A549 treated with GW870086 at 1 μM for 4 hours (cell line): ENCODE measurements around the gene CHPF2. TPM values are rescaled to one million over a fixed set of nuclear protein-coding genes. Genes with fewer than 3 reads are reported as not detected.

Source experiments
- total RNA-seq: library from RNA; stranded (reverse); fragments of 200-300 nt; extraction: Qiagen RNA extraction; gene quantifications from 5 replicates; pipeline ENCODE4 v1.2.3, GENCODE V29; 2022; ENCODE audit warnings: low read depth

CHPF2 gene, protein sequence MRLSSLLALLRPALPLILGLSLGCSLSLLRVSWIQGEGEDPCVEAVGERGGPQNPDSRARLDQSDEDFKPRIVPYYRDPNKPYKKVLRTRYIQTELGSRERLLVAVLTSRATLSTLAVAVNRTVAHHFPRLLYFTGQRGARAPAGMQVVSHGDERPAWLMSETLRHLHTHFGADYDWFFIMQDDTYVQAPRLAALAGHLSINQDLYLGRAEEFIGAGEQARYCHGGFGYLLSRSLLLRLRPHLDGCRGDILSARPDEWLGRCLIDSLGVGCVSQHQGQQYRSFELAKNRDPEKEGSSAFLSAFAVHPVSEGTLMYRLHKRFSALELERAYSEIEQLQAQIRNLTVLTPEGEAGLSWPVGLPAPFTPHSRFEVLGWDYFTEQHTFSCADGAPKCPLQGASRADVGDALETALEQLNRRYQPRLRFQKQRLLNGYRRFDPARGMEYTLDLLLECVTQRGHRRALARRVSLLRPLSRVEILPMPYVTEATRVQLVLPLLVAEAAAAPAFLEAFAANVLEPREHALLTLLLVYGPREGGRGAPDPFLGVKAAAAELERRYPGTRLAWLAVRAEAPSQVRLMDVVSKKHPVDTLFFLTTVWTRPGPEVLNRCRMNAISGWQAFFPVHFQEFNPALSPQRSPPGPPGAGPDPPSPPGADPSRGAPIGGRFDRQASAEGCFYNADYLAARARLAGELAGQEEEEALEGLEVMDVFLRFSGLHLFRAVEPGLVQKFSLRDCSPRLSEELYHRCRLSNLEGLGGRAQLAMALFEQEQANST
- total RNA-seq: 38.4 to 50.0 TPM (median 45.5 TPM) in 5 replicates

DNA sequence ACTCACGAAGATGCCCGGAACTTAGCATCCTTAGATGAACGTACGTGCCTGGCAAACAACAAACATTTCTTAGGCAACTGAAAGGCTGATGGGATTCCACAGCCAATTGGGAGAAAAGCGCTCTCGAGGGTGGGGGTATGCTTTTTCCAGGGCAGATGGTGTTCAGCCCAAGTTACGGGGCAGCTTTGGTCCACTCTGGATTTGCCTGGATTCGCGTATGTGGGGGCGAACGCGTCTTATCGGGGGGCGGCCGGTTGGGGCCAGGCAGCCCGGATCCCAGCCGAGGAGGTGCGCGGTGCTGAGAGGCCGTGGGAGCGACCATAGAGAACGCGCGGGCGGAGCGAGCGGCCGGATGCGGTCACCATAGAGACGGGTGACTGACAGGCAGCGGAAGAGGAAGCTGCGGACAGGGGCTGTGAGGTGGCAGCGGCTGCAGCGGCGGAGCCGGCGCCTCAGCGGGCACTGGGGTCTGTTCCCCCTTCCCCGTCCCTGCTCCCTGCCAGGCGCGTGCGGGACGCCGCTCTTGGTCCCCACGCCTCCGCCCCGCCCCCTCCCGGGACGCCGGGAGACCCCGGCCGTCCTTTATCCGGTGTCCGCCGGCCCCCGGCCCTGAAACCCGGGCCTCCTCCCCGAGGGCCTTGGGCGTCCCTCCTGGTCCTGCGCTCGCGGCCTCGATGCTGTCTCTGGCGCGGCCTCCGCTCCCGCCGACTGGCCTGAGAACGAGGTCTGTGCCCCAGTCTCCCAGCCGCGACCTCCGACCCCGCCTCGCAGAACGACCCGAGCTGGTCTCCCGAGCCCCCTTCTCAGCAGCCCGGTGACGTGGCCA lies at the start of gene CHPF2:
CHPF2 (plus strand) TSS at position 393 of the 826 bp plus-strand sequence. CDS start 1,529 bp downstream, outside the sequence.

DNA sequence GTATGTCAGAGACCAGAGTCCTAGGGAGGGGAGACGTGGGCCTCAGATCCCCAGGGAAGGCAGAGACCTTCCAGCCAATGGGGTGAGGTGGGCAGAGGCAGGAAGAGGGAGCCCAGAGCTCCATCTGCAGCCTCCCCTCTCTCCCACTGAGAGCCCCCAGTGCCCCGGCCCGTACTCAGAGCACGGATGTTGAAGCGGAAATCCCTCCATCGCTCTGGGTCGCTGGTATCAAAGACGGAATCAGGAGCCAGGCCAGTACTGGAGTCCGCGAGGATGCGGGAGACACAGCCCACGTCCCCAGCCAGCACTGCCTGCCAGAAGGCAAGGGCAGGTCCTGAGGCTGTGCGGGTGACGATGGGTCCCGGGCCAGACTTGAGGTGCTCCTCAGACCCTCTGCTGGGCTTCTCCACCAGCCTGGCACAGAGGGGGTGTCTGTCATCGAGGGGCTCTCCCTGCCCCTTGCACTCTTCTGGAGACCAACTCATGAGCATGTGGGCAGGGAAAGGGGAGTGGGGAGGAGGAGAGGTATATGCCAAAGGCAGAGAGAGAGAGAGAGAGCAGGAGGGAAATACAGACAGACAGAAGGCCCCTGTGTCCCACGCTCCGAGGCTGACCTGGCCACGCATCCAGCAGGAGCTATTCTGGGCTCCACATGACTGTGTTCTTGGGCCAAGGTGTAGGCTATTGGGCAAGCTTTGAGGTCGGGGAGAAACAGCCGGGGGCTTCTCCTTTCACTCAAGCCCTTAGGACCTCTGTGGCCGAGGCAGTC lies 45.5 kb upstream of the CHPF2 start, which contains the start of gene ASB10:
ASB10 (minus strand) TSS at position 611 of the 769 bp plus-strand sequence; CDS start at position 491, 120 bp downstream.

DNA sequence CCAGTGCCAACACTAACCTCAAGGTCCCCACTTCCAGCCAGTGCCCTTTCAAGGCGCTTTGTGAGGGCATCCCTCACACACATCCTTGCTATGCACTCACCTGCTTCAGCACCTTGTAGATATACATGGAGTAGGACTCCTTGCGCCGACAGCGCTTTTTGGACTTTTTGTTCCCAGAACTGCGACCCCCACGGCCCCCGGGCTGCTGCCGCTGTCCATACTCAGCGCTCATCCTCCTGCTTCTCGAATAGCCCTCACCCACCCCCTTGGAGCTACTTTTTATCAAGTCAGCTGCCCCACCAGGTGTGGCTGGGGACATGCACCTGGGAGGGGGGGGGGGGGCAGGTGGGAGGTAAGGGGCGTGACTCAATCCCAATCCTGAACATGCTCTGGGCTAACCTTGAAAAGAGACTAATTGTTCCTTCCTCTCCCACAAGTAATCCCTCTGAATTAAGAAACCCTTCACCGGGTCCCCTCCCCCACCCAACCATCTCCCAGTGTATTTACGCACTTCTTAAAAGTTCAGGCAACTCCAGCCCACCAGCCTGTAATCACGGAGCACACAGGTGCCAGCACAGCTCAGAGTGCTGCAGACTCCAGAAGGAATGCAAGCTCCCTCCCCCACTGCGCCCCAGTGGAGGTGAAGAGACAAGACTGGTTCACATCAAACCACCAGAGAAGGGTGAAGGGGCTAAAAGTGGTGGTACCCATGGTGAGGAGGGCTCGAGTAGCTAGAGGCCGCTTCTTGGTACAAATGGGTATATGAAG lies 22.0 kb upstream of the CHPF2 start, which contains the start of gene H2BK1:
H2BK1 (minus strand) TSS at position 402 of the 768 bp plus-strand sequence; CDS start at position 232, 170 bp downstream.

DNA sequence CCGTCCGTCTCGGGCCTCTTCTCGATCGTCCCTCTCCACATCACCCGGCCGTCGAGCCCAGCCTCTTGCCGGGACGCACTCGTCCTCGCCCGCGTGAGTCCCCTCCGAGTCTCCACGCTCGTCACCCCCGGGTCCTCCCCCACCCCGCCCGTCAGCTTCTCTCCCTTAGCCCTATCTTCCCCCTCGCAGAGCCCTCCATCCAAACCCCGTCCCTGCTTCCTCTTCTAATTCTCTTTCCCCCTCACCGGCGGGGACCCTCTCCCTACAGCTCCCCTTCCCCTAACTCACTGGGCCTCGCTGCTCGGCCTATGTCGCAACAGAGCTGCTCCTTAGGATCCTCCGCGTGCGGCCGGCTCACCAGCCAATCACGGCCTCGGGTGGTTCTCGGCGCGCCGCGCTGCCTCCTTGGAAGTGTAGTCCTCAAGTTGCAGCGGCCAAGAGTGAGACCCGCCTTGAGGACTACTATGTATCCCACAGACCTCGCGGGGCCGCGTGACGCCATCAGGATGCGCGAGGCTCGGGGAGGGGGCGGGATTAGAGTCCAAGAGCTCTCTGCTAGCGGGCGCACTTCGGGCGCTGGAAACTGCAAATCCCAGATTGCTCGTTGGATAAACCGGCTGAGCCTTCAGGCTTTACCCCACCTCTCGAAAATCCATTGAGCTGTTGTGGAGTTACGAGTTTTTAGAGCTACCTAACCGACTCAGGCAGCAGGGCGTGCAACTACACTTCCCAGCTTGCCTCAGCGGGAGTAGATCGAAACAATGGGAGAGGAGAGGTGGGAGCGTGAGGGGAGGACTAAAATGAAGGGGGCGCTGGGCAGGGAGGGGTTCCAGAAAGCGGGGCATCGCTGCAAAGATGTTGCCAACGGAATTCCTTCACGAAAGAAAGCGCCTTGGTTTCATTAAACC lies 5.2 kb upstream of the CHPF2 start, which contains the start of gene ABCF2:
ABCF2 (minus strand) TSS at position 331 of the 908 bp plus-strand sequence. CDS start 747 bp downstream, outside the sequence.

DNA sequence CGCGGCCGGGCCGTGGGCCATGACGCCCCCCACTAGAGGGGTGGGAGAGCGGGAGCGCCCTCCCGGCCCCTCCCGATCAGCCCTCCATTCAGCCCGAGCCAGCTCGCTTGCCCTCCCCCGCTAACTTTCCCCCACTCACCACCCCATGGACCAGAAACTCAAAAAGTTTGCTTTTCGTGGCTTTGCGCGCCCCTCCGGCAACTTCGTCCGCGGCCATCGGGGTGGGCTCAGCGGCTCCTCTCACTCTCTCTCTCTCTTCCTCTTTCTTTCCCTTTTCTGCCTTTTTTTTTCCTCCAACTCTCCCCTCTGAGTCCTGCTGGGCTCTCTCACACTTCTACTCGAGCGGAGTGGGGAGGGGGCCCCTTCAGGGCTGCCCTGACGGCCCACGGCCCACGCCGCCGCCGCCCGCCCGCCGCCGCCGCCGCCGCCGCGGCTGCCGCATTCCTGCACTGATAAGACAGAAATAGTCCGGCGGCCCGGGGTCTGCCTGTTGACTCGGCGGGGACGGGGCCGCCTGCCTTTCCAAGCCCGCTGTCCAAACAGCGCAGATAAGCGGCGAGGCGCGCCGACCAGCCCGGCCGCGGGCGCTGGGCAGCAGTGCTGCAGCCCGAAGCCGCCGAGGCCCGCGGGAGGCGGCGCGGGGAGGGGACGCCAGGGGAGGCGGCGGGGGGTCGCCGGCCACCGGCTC lies 16.2 kb downstream of the CHPF2 start, which contains the start of gene SMARCD3:
SMARCD3 (minus strand) TSS at position 349 of the 688 bp plus-strand sequence; CDS start at position 217, 132 bp downstream.

Other genes starting within 250 kb of the CHPF2 start
- 0.35 to 1.2 TPM (median 0.53 TPM) in 5 replicates for gene NOS3, start 241.5 kb upstream of the CHPF2 start, total RNA-seq
- gene ATG9B, start 208.0 kb upstream of the CHPF2 start, total RNA-seq: 0.31 to 1.3 TPM (median 0.58 TPM) in 5 replicates
- 36.6 to 51.9 TPM (median 46.2 TPM) in 5 replicates for gene ABCB8, start 204.0 kb upstream of the CHPF2 start, total RNA-seq
- gene ASIC3, start 184.0 kb upstream of the CHPF2 start, total RNA-seq: 5.6 to 10.8 TPM (median 9.7 TPM) in 5 replicates
- 32.6 to 35.3 TPM (median 35.2 TPM) in 5 replicates for gene CDK5, start 174.6 kb upstream of the CHPF2 start, total RNA-seq
- gene SLC4A2, start 172.9 kb upstream of the CHPF2 start, total RNA-seq: 198 to 288 TPM (median 268 TPM) in 5 replicates
- gene FASTK, start 151.7 kb upstream of the CHPF2 start, total RNA-seq: 53.2 to 74.2 TPM (median 74.0 TPM) in 5 replicates
- 34.0 to 56.4 TPM (median 54.1 TPM) in 5 replicates for gene TMUB1, start 149.0 kb upstream of the CHPF2 start, total RNA-seq
- gene AGAP3, start 146.0 kb upstream of the CHPF2 start, total RNA-seq: 48.5 to 63.7 TPM (median 58.1 TPM) in 5 replicates
- gene GBX1, start 64.8 kb upstream of the CHPF2 start, total RNA-seq: 0.26 TPM in 1 of 5 replicates, not detected in the others
- gene ASB10, start 45.2 kb upstream of the CHPF2 start, total RNA-seq: not detected in 5 replicates
- gene H2BK1, start 22.0 kb upstream of the CHPF2 start, total RNA-seq: not detected in 5 replicates
- gene ABCF2, start 5.3 kb upstream of the CHPF2 start, total RNA-seq: 61.3 to 66.0 TPM (median 62.7 TPM) in 5 replicates
- 9.0 to 11.6 TPM (median 9.7 TPM) in 5 replicates for gene SMARCD3, start 16.2 kb downstream of the CHPF2 start, total RNA-seq
- 33.5 to 39.6 TPM (median 38.7 TPM) in 5 replicates for gene NUB1, start 109.3 kb downstream of the CHPF2 start, total RNA-seq
- gene WDR86, start 177.6 kb downstream of the CHPF2 start, total RNA-seq: 0.15 to 0.24 TPM in 2 of 5 replicates, not detected in the others
- gene CRYGN, start 207.7 kb downstream of the CHPF2 start, total RNA-seq: not detected in 5 replicates